ENCODE results near the gene CPM.

GRCh38 chr12:68831751-68832503, 101.0 kb downstream of the CPM start:
- no peak for TF ChIP-seq POLR2AphosphoS5 (IDR thresholded peaks at IDR 0.05)
- no peak for TF ChIP-seq CTCF (IDR thresholded peaks at IDR 0.05 in 8 of 11, conservative IDR thresholded peaks at IDR 0.05 in 3 of 11)
- TF ChIP-seq POLR2A (IDR thresholded peaks at IDR 0.05): no peak
